ENCODE measurements around the gene KIAA0232.

DNA sequence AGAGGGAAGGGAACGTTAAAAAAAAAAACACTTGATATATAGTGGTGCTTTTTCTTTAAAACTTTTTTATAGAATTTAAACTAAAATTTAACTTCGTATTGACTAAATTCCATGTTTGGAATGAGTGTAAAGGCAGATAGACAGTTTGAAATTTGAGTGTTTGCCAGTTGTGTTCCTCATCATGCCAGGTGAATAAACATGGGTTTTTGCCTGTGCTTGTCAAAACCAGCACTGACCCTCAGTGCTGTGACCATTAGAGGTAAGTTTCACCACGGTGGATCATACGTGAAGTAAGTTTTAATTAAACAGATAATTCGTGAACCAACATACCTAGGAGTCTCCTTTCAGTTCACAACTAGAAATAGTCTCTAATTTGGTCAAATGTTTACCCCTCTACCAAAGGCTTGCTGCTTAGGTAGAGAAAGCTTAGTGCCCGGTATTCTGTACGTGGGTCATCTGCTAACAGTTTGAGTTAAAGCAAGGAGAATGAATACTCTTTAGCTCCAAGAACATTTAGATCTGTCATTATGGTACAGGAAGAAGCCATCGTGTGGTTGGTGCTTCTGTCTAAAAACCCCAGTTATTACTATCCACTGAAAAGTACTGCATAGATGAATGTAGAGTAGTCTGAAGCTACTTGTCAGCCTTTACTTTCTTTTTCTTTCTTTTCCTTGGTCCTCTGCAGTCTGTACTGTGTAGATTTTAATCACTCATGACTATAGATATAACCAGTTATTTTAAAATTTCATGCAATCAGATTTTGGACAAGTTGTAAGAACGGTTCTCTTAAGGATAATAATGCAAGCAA, 32.7 kb downstream of the KIAA0232 start:
- no peak for TF ChIP-seq ZFP3 (CRISPR knock-in tag; IDR thresholded peaks at IDR 0.05)
- TF ChIP-seq TOX (CRISPR knock-in tag; IDR thresholded peaks at IDR 0.05; ENCODE audit: borderline replicate concordance), result no peak
- TF ChIP-seq, protein P1, sequence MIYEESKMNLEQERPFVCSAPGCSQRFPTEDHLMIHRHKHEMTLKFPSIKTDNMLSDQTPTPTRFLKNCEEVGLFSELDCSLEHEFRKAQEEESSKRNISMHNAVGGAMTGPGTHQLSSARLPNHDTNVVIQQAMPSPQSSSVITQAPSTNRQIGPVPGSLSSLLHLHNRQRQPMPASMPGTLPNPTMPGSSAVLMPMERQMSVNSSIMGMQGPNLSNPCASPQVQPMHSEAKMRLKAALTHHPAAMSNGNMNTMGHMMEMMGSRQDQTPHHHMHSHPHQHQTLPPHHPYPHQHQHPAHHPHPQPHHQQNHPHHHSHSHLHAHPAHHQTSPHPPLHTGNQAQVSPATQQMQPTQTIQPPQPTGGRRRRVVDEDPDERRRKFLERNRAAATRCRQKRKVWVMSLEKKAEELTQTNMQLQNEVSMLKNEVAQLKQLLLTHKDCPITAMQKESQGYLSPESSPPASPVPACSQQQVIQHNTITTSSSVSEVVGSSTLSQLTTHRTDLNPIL (CRISPR knock-in tag; IDR thresholded peaks at IDR 0.05; ENCODE audit: low read depth), result no peak
- TF ChIP-seq PPARA (CRISPR knock-in tag; IDR thresholded peaks at IDR 0.05; ENCODE audit: borderline replicate concordance), result no peak
- no peak for TF ChIP-seq ARNTL (CRISPR knock-in tag; IDR thresholded peaks at IDR 0.05; ENCODE audit: borderline replicate concordance, low read depth)
- TF ChIP-seq ZFP30 (CRISPR knock-in tag; IDR thresholded peaks at IDR 0.05), result no peak
- no peak for TF ChIP-seq RARB (CRISPR knock-in tag; IDR thresholded peaks at IDR 0.05)
- TF ChIP-seq, protein P2, sequence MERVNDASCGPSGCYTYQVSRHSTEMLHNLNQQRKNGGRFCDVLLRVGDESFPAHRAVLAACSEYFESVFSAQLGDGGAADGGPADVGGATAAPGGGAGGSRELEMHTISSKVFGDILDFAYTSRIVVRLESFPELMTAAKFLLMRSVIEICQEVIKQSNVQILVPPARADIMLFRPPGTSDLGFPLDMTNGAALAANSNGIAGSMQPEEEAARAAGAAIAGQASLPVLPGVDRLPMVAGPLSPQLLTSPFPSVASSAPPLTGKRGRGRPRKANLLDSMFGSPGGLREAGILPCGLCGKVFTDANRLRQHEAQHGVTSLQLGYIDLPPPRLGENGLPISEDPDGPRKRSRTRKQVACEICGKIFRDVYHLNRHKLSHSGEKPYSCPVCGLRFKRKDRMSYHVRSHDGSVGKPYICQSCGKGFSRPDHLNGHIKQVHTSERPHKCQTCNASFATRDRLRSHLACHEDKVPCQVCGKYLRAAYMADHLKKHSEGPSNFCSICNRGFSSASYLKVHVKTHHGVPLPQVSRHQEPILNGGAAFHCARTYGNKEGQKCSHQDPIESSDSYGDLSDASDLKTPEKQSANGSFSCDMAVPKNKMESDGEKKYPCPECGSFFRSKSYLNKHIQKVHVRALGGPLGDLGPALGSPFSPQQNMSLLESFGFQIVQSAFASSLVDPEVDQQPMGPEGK (CRISPR knock-in tag; IDR thresholded peaks at IDR 0.05; ENCODE audit: borderline replicate concordance), result no peak
- TF ChIP-seq CSDC2 (CRISPR knock-in tag; IDR thresholded peaks at IDR 0.05), result no peak
- TF ChIP-seq ISL1 (CRISPR knock-in tag; IDR thresholded peaks at IDR 0.05), result no peak
- no peak for TF ChIP-seq ESRRG (CRISPR knock-in tag; IDR thresholded peaks at IDR 0.05)
- no peak for TF ChIP-seq ZC3H10 (CRISPR knock-in tag; IDR thresholded peaks at IDR 0.05)
- TF ChIP-seq ZNF70 (CRISPR knock-in tag; IDR thresholded peaks at IDR 0.05), result no peak

Measured in SK-N-SH treated with all-trans-retinoic acid at 6 μM for 48 hours (cell line).